Measurements from ENCODE around the gene PAXX.

- TF ChIP-seq, protein P1, sequence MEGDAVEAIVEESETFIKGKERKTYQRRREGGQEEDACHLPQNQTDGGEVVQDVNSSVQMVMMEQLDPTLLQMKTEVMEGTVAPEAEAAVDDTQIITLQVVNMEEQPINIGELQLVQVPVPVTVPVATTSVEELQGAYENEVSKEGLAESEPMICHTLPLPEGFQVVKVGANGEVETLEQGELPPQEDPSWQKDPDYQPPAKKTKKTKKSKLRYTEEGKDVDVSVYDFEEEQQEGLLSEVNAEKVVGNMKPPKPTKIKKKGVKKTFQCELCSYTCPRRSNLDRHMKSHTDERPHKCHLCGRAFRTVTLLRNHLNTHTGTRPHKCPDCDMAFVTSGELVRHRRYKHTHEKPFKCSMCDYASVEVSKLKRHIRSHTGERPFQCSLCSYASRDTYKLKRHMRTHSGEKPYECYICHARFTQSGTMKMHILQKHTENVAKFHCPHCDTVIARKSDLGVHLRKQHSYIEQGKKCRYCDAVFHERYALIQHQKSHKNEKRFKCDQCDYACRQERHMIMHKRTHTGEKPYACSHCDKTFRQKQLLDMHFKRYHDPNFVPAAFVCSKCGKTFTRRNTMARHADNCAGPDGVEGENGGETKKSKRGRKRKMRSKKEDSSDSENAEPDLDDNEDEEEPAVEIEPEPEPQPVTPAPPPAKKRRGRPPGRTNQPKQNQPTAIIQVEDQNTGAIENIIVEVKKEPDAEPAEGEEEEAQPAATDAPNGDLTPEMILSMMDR (IDR thresholded peaks at IDR 0.05; ENCODE audit: borderline replicate concordance, extremely low read depth, low read length, poor library complexity, severe bottlenecking) = no peak
- no peak for TF ChIP-seq EZH2 (IDR thresholded peaks at IDR 0.05; ENCODE audit: borderline replicate concordance, low read depth, low read length, severe bottlenecking)
Observed at GRCh38 chr9:136960212-136960937, 31.8 kb upstream of the PAXX start.
